ENCODE data around the gene DRD4.

The DRD4 gene

DNA sequence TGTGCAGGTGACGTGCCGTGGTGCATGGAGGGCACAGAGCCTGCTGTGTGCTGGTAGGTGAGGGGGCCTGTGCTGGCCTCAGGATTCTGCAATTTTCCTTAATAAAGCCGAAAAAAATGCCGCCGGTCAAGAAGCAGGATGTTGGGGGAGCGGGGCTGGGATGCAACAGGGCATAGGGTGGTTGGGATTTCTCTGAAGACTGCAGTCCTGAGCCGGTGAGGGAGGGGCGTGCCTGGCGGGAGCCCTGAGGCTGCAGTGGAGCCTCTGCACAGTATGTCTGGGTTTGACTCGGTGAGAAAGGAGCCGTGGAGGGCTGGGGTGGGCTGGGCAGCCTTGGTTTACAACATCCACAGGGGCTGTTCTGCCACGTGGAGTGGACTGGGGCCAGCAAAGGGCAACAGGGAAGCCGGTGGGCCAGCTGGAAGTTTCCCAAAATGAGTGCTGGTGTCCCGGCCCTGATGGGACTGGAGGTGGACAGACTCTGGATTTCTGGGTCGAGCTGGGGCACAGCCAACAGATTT lies 13.7 kb upstream of the DRD4 start:
- no peak for DNase-seq

- DNase-seq = no peak
Measured at GRCh38 chr11:623999-624704, 12.9 kb upstream of the DRD4 start.

DNA sequence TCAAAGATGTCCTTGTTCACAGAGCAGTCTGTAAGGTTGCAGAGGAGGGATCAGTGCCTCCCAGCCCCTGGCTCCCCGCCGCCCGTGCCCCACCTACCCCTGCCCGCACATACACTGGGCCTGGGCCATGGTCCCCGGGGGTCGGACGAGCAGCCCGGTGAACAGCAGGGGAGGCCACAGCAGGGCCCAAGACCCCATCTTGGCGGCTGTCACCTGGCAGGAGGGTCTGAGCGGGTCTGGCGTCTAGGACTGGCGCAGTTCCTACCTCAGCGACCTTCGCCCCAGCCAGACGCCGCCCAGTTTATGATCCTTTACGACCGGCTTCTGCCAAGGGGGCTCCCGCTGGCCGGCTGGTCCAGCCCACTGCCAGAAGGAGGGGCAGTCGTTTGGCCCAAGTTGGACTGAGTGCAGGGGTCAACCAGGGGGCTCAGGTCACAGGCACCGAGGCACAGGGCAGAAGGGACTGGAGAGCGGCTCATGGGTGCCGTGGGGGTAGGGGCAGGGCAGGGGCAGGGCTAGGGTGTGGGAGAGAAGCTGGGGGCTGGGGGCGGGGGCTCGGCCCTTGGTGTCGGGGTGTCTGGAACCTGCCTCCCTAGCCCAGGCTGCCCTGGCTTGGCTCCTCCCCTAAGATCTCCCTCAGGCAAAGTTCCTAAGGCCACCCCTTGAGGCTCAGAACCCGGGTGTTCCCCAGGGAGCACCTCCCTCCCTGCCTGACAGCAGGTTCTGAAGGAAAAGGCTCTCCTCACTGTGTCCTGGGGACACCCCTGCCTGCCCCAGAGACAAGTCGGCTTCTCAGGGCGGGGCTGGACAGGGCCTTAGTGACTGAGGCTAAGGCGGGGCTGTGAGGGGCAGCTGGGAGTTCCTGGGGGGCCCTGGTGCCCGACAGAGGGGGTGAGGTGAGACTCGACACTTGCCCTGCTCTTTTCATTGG lies 12.1 kb upstream of the DRD4 start, which contains the start of gene CDHR5:
TSS of gene CDHR5 (minus strand) at position 251 of the 931 bp plus-strand sequence. CDS start at position 198, 53 bp downstream.
- DNase-seq = no peak

- no peak for DNase-seq
Measured at GRCh38 chr11:625636-626268, 11.3 kb upstream of the DRD4 start.

DNA sequence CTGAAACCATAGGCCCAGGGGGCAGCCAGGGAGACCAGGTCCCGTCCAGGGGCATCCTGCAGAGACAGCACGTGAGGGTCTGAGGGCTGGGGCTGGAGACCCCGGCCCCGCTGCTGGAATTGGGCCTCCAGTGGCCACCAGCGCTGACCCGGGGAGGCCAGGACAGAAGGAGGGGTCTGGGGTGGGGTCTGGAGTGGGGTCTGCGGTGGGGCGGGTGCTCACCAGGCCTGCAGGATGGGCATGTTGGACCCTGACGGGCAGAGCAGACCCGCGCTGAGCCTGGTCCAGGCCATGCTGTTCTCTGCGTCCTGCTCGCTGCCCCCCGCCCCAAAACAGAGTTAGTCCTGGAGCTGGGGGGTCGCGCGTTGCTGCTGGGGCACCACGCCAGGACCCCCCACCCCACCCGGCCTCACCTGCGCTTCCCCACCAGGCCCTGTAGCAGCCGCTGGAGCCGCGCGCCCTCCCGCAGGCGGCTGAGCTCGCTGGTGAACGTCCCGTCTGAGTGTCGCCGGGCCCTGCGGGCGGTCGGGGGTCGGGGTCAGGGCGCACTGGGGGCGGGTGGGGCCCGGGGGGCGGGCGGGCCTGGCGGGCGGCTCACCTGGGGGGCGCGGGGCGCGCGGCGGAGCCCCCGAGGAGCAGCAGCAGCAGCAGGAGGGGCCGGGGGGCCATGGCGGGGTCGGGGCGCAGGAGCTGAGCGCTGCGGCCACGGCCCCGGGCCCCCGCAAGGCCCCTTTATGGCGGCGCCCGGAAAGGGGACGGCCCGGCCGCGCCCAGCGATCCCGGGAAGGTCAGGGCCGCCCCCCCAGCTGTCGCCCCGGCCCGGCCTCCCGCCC lies 10.4 kb upstream of the DRD4 start, which contains the start of gene SCT:
TSS of gene SCT (minus strand) at position 707 of the 833 bp plus-strand sequence. CDS start at position 669, 38 bp downstream.
- DNase-seq = no peak

- DNase-seq = no peak
Measured at GRCh38 chr11:627308-627576, 9.8 kb upstream of the DRD4 start.

GRCh38 chr11:628056-628455 lies 9.0 kb upstream of the DRD4 start:
- no peak for DNase-seq

DNA sequence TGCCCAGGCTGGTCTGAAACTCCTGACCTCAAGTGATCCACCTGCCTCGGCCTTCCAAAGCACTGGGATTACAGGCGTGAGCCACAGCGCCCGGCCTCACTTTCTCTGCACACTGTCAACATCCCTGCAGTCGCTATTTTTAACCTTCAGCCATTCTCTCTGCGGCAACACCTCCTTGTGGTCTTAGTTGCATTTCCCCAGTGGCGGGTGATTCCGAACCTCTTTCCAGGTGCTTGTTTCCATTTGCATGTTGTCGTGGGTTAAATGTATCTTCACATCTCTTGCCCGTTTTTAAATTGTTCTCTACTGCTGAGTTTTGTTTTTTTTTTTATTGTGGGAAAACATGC lies 7.9 kb upstream of the DRD4 start:
- peak; percentile 29 for DNase-seq

DNA sequence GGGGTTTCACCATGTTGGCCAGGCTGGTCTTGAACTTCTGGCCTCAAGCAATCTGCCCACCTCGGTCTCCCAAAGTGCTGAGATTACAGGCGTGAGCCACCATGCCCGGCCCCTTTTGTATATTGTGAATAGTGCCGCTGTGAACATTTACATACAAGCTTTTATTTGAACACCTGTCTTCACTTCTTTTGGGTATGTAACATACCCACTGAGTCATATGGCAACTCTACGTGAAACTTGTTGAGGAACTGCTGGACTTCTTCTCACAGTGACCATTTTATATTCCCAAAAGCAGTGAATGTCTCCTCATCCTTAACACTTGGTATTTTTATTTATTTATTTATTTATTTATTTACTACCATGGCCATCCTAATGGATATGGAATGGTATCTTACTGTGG lies 6.2 kb upstream of the DRD4 start:
- no peak for DNase-seq

DNA sequence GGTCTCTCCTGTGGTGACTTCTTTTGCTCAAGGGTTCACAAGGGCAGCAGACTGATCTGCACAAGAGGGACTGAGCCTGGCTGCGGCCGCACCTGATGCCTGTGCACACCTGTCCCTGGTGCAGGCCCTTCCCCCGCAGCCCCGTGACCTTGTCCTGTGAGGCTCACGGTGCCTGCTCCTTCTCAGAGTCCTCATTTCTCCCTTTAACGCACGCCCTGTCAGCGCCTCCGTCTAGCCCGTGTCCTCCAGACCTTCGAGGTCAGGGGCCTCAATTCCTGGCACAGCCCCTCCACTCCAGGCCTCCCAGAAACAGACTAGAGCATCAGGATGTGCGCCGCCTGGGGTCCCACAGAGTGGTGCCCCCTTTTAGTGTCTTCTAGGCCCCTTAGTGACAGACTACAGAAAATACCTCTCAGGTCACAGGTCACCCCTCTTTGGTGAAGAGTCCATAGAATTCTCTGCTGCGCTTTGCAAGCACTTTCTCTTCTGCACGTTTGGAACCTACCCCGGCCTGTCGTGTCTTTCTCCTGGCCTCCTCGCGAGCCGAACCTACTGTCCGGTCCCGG lies 1.0 kb upstream of the DRD4 start:
- DNase-seq = no peak

DNA sequence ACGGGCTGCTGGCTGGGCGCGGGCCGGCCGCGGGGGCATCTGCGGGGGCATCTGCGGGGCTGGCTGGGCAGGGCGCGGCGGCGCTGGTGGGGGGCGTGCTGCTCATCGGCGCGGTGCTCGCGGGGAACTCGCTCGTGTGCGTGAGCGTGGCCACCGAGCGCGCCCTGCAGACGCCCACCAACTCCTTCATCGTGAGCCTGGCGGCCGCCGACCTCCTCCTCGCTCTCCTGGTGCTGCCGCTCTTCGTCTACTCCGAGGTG lies 194 bp downstream of the DRD4 start:
- no peak for DNase-seq

DNA sequence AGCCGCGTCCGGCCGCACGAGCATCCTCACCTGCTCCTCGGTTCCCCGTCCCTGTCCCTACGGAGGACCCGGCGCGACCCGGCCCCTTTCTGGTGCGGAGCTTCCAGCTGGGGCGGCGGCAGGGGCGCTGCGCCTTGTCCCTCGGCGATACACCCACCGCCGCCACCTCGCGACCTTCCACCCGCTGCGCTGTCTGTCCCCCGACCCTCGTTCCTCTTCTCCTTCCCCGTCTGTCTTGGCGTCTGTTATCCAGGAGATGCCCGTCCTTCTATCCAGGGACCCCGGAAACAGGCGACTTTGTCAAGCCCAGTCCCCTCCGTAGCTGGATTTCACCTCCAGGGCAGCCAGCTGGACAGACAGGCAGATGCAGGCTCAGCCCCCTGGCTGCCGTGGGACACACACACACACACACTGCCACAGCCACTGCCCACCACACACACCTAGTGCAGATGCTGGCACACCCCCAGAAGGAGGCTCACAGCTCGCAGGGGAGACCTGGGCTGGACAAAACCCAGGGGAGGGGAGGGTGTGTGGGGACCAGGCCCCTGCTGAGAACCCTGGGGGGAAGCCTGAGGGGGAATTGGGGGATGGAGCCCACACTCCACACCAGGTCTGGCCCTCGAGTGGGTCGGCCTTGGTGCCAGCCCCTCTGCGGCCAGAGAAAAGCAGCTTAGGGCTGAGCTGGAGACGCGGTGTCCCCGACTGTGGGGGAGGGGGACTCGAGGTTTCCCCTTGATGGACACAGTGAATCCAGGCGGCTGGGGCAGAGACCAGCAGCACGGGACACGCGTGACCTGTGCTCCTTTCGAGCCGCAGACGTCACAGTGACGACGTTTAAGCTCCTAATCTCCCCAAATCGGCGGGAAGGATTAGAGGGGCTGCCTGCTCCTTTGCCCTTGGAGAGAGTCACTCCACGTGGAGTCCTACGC lies 788 bp downstream of the DRD4 start:
- DNase-seq = no peak

GRCh38 chr11:638631-639331 lies 1.7 kb downstream of the DRD4 start:
- no peak for DNase-seq

DNA sequence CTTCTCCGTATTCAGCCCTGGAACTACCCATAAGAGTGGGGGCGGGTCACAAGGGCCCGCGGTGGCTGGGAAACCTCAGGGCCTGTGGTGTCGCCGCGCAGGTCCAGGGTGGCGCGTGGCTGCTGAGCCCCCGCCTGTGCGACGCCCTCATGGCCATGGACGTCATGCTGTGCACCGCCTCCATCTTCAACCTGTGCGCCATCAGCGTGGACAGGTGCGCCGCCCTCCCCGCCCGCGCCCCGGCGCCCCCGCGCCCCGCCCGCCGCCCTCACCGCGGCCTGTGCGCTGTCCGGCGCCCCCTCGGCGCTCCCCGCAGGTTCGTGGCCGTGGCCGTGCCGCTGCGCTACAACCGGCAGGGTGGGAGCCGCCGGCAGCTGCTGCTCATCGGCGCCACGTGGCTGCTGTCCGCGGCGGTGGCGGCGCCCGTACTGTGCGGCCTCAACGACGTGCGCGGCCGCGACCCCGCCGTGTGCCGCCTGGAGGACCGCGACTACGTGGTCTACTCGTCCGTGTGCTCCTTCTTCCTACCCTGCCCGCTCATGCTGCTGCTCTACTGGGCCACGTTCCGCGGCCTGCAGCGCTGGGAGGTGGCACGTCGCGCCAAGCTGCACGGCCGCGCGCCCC lies 2.4 kb downstream of the DRD4 start:
- no peak for DNase-seq

GRCh38 chr11:640021-640706 lies 3.1 kb downstream of the DRD4 start:
- DNase-seq = no peak

DNA sequence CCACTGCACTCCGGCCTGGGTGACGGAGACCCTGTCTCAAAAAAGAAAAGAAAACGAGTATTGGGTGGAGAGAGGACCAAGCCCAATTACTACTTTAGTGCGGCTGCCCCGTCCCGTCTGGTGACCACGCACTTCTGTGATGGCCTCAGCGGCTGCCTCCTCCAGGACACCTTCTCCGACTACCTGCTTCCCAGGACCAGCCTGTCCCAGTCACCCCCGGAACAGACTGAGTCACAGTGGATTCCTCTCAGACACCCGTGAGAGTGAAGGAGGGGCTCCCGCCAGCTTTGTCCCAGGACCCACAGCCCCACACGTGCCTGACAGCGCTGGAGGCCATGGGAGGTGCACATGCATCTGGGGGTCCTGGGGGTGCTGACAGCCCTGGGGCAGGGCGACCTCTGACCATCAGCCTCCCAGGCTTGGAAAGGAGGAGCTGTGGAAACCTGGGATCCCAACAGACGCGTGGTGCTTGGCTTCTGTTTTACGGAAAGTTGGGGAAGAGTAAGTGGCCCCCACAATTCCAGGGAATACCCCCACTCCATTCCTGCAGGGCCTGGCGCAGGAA lies 4.8 kb downstream of the DRD4 start:
- DNase-seq = no peak

- DNase-seq = no peak
Measured at GRCh38 chr11:643366-643765, 6.3 kb downstream of the DRD4 start.

DNA sequence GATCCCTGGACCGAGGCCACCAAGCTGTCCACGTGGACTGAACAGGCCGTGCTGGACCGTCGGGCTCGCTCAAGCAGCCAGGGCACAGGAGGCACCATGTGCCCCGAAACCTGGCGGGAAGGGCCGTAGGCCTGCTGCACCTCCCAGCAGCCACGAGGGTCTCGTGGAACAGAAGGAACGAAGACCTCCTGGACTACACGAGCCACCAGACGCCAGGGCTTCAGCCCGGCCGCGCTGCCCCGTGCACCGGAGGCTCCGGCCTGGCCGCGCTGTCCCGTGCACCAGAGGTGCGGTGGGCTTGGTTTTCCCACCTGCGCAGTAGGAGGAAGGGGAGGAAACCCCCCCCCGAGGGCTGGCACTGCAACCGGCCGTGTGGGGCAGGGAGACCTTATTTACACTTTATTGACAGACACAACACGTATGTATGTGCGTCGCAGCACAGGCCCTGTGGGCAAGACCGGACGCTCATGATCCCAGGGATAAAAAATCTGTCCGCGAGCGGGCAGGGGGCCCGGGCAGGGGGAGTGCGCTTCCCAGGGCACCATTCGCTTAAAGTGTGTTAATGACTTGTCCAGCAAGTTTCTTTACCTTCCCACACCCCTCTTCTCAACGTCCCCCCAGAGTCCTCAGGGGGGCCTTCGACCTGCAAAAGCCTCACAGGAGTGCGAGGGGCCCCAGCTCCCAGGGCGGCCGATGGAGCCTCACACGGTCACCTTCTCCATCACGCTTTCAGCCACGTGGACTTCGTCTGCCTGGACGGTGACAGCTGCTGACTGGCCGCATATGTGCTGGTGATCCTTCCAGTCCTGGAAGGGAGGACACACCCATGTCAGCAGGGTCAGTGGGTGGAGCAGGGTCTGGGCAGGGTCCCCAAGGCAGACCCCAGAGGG lies 7.0 kb downstream of the DRD4 start:
- no peak for DNase-seq
